PC-3 (cell line): Measurements from ENCODE around the gene RAB6A. TPM values are rescaled to one million over a fixed set of nuclear protein-coding genes. Genes with fewer than 3 reads are reported as not detected.

Source experiments
- ATAC-seq: fragments of 200-7000 bp; cut with Tn5 transposase; 2 replicates; pipeline ENCODE4 v1.9.1; 2020; ENCODE audit warnings: mild to moderate bottlenecking, moderate library complexity
- BruUV-seq: library from RNA; stranded (reverse); fragments of 400-500 nt; replicated peaks from 2 replicates; lab custom pipeline; 2021; lab: Mats Ljungman, UMichigan
- CTCF ChIA-PET: fragments of 300-600 bp; sonication (Branson Sonifier 250); formaldehyde crosslinking; loops from one replicate; lab custom pipeline; 2022; ENCODE audit warnings: antibody characterized with exemption; lab: Charles Lee
- POLR2A ChIA-PET: fragments of 300-600 bp; sonication (Branson Sonifier 250); formaldehyde crosslinking; loops from one replicate; lab custom pipeline; 2022; ENCODE audit warnings: antibody characterized with exemption; ENCODE audit not compliant: unreplicated experiment; lab: Charles Lee
- DNase-seq: peaks from one replicate; pipeline ENCODE4 v3.0.0-alpha.2; 2015
- H2AFZ ChIP-seq: fragments of 300-600 bp; sonication (generic); 2 replicates; pipeline ENCODE4 v1.6.0; 2016; ENCODE audit warnings: antibody characterized with exemption, low read length
- H3F3A ChIP-seq: fragments of 300-600 bp; sonication (generic); one replicate; pipeline ENCODE4 v1.6.0; 2017; ENCODE audit warnings: antibody characterized with exemption, low read length, control low read depth, mild to moderate bottlenecking; ENCODE audit not compliant: unreplicated experiment
- H3K27ac ChIP-seq: fragments of 300-600 bp; sonication (generic); 2 replicates; pipeline ENCODE4 v1.5.1; 2016; ENCODE audit warnings: mild to moderate bottlenecking, low read length
- H3K27me3 ChIP-seq: fragments of 300-600 bp; sonication (generic); 2 replicates; pipeline ENCODE4 v1.6.1; 2016; ENCODE audit warnings: low read length, mixed read lengths
- H3K36me3 ChIP-seq: fragments of 300-600 bp; sonication (generic); 2 replicates; pipeline ENCODE4 v1.6.1; 2016; ENCODE audit warnings: low read depth, mixed run types, low read length, mixed read lengths
- H3K4me1 ChIP-seq: fragments of 300-600 bp; sonication (generic); 2 replicates; pipeline ENCODE4 v1.5.1; 2016; ENCODE audit warnings: low read length; ENCODE audit not compliant: insufficient read depth
- H3K4me2 ChIP-seq: fragments of 300-600 bp; sonication (generic); 2 replicates; pipeline ENCODE4 v1.6.0; 2016; ENCODE audit warnings: low read length
- H3K4me3 ChIP-seq: fragments of 300-600 bp; sonication (generic); 2 replicates; pipeline ENCODE4 v1.5.1; 2016; ENCODE audit warnings: mild to moderate bottlenecking, low read length, mixed read lengths
- H3K79me2 ChIP-seq: fragments of 300-600 bp; sonication (generic); 2 replicates; pipeline ENCODE4 v1.6.1; 2017; ENCODE audit warnings: low read length, mixed read lengths
- H3K9ac ChIP-seq: fragments of 300-600 bp; sonication (generic); 2 replicates; pipeline ENCODE4 v1.6.0; 2016; ENCODE audit warnings: mild to moderate bottlenecking, low read length
- H3K9me2 ChIP-seq: fragments of 300-600 bp; sonication (generic); replicated peaks from 2 replicates; pipeline ENCODE4 v1.6.1; 2016; ENCODE audit warnings: mixed run types, low read length, mixed read lengths
- H3K9me3 ChIP-seq: fragments of 300-600 bp; sonication (generic); 2 replicates; pipeline ENCODE4 v1.6.1; 2016; ENCODE audit warnings: low read length, mixed read lengths
- H4K20me1 ChIP-seq: fragments of 300-600 bp; sonication (generic); 2 replicates; pipeline ENCODE4 v1.6.1; 2016; ENCODE audit warnings: low read length, mixed read lengths
- EZH2 ChIP-seq: fragments of 300-600 bp; sonication (generic); IDR thresholded peaks from one replicate; pipeline ENCODE4 v1.6.1; 2017; ENCODE audit warnings: antibody characterized with exemption, mild to moderate bottlenecking, low read length; ENCODE audit not compliant: unreplicated experiment
- EZH2phosphoT487 ChIP-seq: fragments of 300-600 bp; sonication (generic); IDR thresholded peaks from 2 replicates; pipeline ENCODE4 v1.6.1; 2018; ENCODE audit warnings: mild to moderate bottlenecking, antibody characterized with exemption, low read length, borderline replicate concordance
- intact Hi-C: fragments of 100-400 bp; cut with micrococcal nuclease; formaldehyde crosslinking; loops from 2 replicates; pipeline ENCODE4 v1.9.0; 2023
- total RNA-seq: library from RNA; depleted of rRNA; stranded (reverse); fragments of >200 nt; gene quantifications from 2 replicates; pipeline ENCODE4 v1.2.3, GENCODE V29; 2014
- TF ChIP-seq, protein P1 (sequence below): fragments of 300-600 bp; sonication (generic); conservative IDR thresholded peaks from 2 replicates; pipeline ENCODE4 v1.5.1; 2017; ENCODE audit warnings: antibody characterized with exemption, low read depth, mild to moderate bottlenecking, low read length

Gene RAB6A
- total RNA-seq, 1 experiment from 2014 or later, result 97.9 TPM

DNA sequence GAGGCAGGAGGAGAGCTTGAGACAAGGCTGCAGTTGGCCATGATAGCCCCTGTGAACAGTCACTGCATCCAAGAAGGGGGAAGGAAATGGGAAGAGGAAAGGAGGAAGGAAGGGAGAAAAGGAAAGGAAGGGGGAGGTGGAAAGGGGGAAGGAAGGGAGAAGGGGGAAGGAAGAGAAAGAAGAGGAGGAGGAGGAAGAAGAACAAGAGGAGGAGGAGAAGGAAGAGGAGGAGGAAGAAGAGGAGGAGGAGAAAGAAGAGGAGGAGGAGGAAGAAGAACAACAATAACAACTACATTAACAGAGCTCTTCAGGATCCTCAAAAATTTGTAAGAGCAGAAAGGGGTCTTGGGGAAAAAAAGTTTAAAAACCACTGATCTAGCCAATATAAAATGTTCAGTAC is 5.2 kb downstream of the RAB6A start:
- TF ChIP-seq, protein P1, sequence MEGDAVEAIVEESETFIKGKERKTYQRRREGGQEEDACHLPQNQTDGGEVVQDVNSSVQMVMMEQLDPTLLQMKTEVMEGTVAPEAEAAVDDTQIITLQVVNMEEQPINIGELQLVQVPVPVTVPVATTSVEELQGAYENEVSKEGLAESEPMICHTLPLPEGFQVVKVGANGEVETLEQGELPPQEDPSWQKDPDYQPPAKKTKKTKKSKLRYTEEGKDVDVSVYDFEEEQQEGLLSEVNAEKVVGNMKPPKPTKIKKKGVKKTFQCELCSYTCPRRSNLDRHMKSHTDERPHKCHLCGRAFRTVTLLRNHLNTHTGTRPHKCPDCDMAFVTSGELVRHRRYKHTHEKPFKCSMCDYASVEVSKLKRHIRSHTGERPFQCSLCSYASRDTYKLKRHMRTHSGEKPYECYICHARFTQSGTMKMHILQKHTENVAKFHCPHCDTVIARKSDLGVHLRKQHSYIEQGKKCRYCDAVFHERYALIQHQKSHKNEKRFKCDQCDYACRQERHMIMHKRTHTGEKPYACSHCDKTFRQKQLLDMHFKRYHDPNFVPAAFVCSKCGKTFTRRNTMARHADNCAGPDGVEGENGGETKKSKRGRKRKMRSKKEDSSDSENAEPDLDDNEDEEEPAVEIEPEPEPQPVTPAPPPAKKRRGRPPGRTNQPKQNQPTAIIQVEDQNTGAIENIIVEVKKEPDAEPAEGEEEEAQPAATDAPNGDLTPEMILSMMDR, result no peak
- TF ChIP-seq EZH2 (no peak), EZH2phosphoT487 (no peak)
- Histone ChIP-seq H2AFZ (no peak overlapping the region), H3K9me2 (no peaks in the 10 kb centered on the region), H3K79me2 (peaks cover 90% of the 10 kb centered on the region), H3K9ac (no peak overlapping the region), H4K20me1 (peaks cover 34% of the 10 kb centered on the region), H3K9me3 (no peaks in the 10 kb centered on the region), H3F3A (no peaks in the 10 kb centered on the region), H3K27ac (no peak overlapping the region), H3K4me2 (no peak overlapping the region), H3K27me3 (no peaks in the 10 kb centered on the region), H3K4me3 (no peak overlapping the region), H3K36me3 (no peaks in the 10 kb centered on the region), H3K4me1 (peaks cover 9% of the 10 kb centered on the region)
- intact Hi-C loops, result no loop called here
- ChIA-PET POLR2A (no interaction called here), CTCF (no interaction called here)
- no TSS peak for BruUV-seq
- ATAC-seq (no peak), DNase-seq (no peak)

GRCh38 chr11:73753938-73754337 is 6.9 kb downstream of the RAB6A start:
- POLR2A ChIA-PET, result no interaction called here
- DNase-seq, result no peak
- Histone ChIP-seq H3K79me2 (peaks cover 90% of the 10 kb centered on the region), H3K9me2 (no peaks in the 10 kb centered on the region), H3K4me3 (no peak overlapping the region), H2AFZ (no peak overlapping the region), H3K36me3 (no peaks in the 10 kb centered on the region), H4K20me1 (peaks cover 27% of the 10 kb centered on the region), H3K27ac (no peak overlapping the region), H3K9me3 (no peaks in the 10 kb centered on the region), H3F3A (no peaks in the 10 kb centered on the region), H3K9ac (no peak overlapping the region), H3K27me3 (no peaks in the 10 kb centered on the region), H3K4me2 (no peak overlapping the region), H3K4me1 (peaks cover 7% of the 10 kb centered on the region)
- ATAC-seq, result no peak
- CTCF ChIA-PET, result no interaction called here
- TF ChIP-seq EZH2, result no peak
- no peak for TF ChIP-seq EZH2phosphoT487
- TF ChIP-seq, protein P1, result no peak
- intact Hi-C loops, result no loop called here
- no TSS peak for BruUV-seq

DNA sequence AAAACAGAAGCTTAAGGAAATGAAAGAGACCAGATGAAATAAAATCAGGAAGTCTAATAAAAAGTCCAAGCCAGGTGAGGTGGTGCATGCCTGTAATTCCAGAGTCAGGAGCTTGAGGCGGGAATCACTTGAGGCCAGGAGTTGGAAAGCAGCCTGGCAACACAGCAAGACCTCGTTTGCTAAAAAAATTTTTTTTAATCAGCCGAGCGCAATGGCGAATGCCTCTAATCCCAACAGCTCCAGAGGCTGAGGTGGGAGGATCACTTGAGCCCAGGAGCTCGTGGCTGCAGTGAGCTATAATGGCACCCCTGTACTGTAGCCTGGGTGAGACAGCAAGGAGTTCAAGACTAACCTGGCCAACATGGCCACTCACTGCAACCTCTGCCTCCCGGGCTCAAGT is 8.0 kb downstream of the RAB6A start:
- Histone ChIP-seq H3K4me1 (no peaks in the 10 kb centered on the region), H3K9me3 (no peaks in the 10 kb centered on the region), H4K20me1 (peaks cover 17% of the 10 kb centered on the region; the same call in 1 of the 2 replicates), H3K36me3 (no peaks in the 10 kb centered on the region), H3K4me3 (no peak overlapping the region), H3F3A (no peaks in the 10 kb centered on the region), H3K79me2 (peaks cover 90% of the 10 kb centered on the region), H3K9ac (no peak overlapping the region), H3K27me3 (no peaks in the 10 kb centered on the region), H2AFZ (no peak overlapping the region), H3K9me2 (no peaks in the 10 kb centered on the region), H3K27ac (no peak overlapping the region), H3K4me2 (no peak overlapping the region)
- DNase-seq (no peak), ATAC-seq (no peak)
- TF ChIP-seq EZH2 (no peak), EZH2phosphoT487 (no peak)
- TF ChIP-seq, protein P1, result no peak
- intact Hi-C loops, result no loop called here
- BruUV-seq, result no TSS peak
- ChIA-PET CTCF (no interaction called here), POLR2A (no interaction called here)
